ENCODE results near the gene EVI2A.

EVI2A gene

DNA sequence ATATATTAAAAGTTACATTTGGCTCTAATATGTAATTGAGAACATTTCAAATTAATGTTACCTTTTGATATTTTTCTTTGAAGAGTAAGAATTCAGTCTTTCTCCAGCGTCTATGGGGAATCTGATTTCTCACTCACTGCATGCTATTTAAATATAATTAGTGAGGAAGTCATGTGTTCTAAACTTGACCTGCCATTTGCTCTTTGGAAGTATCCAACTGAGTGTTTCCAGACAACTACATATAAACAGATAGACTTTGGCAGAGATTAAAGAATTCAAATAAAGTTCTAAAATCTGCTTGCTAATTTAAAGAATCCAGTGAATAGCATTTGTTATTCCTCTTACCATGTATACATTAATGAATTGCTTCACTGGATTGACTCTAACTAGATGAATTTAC lies 47.9 kb downstream of the EVI2A start:
- no peak for DNase-seq (ENCODE audit: low read depth in 2 of 2)

DNA sequence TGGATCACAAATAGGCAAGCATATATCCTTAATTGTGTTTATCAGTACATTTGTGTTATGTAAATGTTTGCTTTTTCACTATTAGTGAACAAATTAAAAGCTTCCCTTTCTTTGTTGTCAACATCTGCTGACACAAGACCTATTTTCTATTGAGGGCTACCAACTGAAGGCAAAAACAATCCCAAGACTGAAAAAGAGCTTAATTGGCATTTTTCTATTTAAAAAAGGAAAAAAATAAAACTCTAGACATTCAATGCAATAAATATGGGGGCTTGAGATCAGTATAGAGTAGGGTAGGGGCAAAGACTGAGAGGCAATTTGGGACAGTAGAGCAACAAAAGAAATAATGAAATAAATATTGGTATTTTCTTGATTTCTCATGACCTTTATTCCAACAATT lies 48.6 kb downstream of the EVI2A start:
- no peak for DNase-seq (ENCODE audit: low read depth in 2 of 2)

DNA sequence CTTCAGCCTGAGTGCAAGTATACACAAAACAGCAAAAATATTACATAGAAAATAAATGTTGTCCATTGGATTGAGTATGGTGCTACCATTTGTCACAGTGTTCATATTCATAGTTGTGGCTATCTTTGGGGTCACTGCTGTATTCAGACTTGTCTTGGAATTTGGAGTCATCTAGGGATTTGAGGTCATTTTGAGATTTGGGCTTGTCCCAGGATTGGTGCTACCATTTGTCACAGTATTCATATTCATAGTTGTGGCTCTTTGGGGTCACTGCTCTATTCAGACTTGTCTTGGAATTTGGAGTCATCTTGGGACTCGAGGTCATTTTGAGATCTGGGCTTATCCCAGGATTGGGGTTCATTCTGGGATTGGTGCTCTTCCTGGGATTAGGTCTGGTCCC lies 49.2 kb downstream of the EVI2A start:
- DNase-seq (ENCODE audit: low read depth in 2 of 2) = no peak

DNA sequence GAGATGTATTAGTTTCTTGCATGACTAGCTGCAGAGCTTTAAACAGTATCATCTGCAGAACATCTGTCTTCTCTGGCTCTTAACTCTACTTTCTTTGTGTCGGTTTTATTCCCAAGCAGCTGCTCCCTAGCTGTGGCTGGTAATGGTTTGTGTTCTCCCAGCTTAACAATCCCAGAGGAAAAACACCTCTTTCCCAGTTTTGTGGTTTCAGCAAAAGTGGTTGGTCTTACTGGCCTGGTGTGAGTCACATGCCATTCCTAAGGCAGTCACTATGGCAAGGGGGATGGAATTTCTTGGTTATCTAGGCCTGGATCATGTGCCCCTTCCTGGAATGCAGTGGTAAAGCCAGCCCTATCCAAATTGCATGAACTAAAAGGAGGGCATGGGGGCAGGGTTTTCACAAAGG lies 51.8 kb downstream of the EVI2A start:
- DNase-seq (ENCODE audit: low read depth in 2 of 2) = no peak

DNA sequence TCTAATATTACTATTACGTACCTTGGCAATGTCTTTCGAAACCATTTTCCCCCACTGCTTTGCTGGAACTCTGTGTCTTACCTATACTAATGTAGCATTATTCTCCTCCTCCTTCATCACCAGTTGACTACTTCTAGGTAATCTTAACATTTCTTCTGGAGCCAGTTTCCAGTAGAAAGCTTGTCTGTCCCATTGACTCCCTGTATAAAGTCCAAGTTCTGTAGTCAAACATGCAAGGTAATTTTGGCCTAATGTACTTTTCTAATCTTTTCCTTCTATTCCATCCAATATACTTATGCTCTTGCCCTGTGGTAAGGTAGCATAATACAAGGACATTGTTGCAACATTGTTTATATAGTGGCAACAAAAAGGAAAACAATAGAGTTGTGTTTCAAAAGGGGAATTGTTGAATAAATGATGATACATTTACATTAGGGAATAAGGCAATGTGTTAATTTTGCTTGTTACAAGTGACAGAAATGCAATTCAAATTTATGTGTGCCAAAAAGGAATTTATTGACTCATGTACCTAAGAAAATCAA lies 52.3 kb downstream of the EVI2A start:
- DNase-seq (ENCODE audit: low read depth in 2 of 2) = no peak

Measured in stimulated activated CD8-positive, alpha-beta memory T cell treated with anti-CD3 and anti-CD28 coated beads, Interleukin-2, amount 100 ng/mL, for 1 hour (primary cell).